ENCODE results near the gene MRNIP.

DNA sequence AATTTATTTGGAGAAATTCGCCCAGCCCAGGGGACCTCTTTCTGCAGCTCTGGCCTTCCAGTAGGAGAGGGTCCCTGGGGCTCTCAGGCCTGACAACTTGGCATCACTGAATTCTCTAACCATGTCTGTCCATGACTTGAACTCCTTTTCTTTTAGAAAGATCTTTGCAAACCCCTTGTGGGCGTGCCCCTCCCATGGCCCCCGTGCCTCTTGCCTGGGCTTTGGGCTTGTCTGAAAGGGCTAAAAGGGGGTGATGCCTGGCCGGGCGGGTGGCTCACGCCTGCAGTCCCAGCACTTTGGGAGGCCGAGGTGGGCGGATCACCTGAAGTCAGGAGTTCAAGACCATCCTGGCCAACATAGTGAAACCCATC lies 41.2 kb downstream of the MRNIP start:
- no peak for TF ChIP-seq CTCF (IDR thresholded peaks at IDR 0.05)
- TF ChIP-seq POLR2AphosphoS5 (IDR thresholded peaks at IDR 0.05) = no peak
- TF ChIP-seq POLR2A (IDR thresholded peaks at IDR 0.05) = no peak

Data from breast epithelium (tissue), 3 donors.